H4 (cell line): ENCODE data around the gene DDX6. TPM values are rescaled to one million over a fixed set of nuclear protein-coding genes. Genes with fewer than 3 reads are reported as not detected.
A peak's percentile ranks its signal among the peaks of the same experiment; 100 is the strongest.
"Not testable (repeated sequence)": the region's sequence is repeated elsewhere in the genome, so short reads cannot be mapped to it uniquely, and the experiment has no call there.

Source experiments
- DNase-seq: peaks from one replicate; pipeline ENCODE4 v3.0.0-alpha.2; 2015; ENCODE audit warnings: low spot score
- total RNA-seq: library from RNA; depleted of rRNA; stranded (reverse); fragments of >200 nt; shearing (Covaris generic); gene quantifications from 2 replicates; pipeline ENCODE4 v1.2.3, GENCODE V29; 2014; rRNA removed

DDX6 gene, protein sequence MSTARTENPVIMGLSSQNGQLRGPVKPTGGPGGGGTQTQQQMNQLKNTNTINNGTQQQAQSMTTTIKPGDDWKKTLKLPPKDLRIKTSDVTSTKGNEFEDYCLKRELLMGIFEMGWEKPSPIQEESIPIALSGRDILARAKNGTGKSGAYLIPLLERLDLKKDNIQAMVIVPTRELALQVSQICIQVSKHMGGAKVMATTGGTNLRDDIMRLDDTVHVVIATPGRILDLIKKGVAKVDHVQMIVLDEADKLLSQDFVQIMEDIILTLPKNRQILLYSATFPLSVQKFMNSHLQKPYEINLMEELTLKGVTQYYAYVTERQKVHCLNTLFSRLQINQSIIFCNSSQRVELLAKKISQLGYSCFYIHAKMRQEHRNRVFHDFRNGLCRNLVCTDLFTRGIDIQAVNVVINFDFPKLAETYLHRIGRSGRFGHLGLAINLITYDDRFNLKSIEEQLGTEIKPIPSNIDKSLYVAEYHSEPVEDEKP
- total RNA-seq = 60.1 and 67.0 TPM in 2 replicates

DNA sequence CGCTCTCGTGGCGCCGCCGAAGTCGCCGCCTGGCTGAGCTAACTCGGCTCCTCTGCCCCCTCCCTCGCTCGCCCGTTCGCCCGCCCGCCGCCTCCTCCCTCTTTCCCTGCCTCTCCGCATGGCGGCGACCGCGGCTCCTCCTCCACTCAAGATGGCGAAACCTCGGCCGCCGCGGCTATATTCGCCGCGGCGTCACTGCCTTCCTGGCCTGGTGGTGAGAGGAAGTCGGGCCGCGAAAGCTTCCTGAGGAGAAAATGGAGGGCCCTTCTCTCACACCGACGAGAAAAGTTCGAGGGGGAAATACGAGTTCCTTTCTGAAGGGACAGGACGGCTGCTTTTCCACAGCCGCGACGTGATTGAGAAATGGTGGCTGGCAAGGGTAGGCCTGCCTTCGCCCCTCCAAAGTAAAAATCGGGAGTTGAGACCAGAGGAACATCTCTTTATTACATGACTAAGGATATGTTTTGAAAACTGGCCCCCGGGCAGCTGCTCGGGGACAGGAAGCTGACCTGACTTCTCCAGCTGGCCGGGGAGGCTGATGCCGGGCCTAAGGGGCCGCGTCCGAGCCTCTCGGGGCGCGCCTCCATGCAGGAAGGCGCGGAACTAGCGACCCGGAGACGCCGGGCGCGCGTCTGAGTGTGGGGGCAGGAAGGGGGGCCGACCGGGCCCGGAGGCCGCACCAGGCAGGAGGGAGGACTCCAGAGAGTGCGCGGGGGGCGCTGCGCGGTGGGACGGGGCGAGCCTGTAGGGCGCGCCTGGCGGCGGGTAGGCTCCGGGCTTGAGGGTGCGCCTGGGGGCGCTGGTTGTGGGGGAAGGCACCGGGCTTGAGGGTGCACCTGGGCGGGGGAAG is at the start of gene DDX6:
TSS of gene DDX6 (minus strand) at position 54 of the 850 bp plus-strand sequence. CDS start 4,913 bp downstream, outside the sequence.
- peak; percentile 75 for DNase-seq

DNA sequence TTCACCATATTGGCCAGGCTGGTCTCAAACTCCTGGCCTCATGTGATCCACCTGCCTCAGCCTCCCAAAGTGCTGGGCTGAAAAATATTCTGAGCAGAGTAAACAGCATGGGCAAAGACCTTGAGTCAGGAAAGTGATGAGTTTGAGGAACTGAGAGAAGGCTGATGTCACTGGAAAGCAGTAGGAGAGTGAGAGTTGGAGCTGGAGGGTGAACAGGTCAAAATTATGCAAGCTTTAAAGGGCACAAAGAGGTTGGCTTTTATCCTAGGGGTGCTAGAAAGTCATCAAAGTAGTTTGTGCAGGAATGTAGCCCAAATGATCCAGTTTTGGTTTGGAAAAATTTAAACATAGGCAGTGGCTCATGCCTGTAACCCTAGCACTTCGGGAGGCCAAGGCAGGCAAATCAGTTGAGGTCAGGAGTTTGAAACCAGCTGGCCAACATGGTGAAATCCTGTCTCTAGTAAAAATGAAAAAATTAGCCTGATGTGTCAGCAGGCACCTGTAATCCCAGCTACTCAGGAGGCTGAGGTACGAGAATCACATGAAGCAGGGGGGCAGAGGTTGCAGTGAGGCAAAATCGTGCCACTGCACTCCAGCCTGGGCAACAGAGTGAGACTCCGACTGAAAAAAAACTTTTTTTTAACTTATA is 48.1 kb upstream of the DDX6 start:
- no peak for DNase-seq

DNA sequence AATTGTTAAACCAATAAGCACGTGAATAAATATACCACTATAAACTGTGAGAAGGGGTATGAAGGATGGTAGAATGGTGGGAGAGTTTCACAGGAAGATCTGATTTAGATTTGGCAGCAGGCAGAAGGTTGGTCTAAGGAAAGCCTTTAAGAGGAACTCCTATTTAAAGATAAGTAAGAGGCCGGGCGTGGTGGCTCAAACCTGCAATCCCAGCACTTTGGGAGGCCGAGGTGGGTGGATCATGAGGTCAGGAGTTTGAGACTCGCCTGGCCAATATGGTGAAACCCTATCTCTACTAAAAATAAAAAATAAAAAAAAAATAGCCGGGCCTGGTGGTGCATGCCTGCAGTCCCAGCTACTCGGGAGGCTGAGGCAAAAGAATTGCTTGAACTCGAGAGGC is 46.9 kb upstream of the DDX6 start:
- DNase-seq = no peak

DNA sequence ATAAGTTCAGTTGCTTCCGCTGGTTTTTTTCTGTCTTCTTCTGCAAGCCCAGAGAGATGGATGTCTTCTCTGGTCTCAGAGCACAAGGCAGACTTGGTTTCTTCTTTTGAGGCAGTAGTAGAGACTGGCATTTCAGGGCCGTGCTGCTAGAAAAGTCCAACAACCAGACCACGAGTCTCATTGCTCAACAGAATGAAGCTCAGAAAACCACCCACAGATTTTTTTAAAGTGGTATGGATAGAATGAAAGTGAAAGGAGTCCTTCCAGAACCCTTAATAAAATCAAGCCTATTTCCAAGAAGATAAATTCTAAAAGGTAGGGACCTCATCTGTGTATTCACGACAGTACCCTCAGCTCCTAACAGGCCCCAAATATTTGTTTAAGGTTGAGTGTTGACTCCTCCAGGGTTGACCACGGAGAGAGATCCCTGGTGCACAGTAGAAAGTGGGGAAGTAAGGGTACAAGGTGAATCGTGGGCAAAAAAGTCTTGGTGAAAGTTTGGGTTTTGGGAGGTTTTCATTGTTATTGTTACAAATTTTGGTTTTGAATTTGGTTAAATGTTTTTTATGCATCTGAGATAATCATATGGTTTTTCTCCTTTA is 43.6 kb upstream of the DDX6 start:
- no peak for DNase-seq

DNA sequence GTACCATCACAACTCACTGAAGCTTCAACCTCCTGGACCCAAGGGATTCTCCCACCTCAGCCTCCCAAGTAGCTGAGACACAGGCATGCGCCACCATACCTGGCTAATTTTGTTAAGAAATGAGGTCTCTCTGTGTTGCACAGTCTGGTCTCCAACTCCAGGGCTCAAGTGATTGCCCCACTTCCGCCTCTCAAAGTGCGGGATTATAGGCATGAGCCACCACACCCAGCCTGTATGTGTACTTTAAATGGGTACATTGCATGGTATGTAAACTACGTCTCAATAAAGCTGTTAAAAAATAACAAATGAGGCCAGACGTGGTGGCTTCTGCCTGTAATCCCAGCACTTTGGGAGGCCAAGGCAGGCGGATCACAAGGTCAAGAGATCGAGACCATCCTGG is 36.2 kb upstream of the DDX6 start:
- DNase-seq = no peak

DNA sequence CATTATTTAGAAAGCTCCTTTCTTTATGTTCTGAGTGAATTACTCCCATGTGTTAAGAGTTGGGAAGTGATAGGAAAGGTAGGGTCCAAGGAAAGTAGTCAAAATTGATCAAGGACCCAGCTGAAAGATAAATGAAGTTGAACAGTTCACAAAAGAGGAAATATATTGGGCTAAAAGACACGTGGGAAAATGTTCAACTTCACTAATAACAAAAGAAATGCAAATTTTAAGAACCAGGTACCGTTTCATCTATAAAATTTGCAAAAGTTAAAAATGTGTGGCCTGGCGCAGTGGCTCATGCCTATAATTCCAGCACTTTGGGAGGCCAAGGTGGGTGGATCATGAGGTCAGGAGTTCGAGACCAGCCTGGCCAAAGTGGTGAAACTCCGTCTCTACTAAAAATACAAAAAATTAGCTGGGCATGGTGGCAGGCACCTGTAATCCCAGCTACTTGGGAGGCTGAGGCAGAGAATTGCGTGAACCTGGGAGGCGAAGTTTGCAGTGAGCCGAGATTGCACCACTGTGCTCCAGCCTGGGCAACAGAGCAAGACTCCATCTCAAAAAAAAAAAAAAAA is 32.1 kb upstream of the DDX6 start:
- not testable (repeated sequence) for DNase-seq

DNA sequence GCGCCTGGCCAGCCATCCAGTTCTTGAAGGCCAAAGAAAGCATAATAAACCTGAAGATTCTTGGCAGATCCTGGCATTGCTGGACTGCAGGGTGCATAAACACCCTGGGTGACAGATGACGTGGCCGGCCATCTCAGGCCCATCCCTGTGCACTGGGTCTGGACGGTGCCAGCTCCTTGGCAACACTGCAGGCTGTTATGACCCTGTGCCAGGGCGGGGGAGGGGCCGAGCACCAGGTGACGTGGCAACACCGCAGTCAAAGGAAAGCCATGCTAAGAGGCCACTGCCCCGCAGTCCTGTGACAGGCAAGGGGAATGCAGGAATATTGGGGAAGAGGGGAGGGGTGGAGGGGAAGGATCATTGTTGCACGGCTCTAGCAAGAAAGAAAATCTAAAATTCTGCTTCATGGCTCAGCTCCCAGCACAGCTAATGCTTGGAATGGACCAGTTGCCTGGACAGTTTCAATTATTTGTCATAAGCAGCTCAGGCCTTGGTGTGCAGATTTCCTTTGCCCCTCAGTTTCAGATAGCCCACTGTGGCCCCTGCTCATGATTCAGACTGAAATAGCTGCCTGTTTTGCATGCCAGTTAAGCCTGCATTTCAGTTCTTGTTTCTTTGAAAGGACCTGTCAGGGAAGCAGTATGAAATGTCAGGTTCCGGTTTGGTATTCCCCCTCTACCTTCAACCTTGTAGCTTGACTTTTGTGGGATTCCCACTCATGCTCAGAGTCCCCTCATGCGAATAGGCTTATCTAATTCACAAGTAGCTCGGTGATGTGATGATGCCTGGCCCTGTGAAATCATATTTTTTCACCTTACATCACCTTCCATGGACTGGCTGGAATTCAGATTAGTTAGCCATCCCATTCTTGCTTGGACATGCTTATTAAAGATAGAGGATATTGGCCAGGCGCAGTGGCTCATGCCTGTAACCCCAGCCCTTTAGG is 29.7 kb upstream of the DDX6 start:
- DNase-seq = peak; percentile 83

DNA sequence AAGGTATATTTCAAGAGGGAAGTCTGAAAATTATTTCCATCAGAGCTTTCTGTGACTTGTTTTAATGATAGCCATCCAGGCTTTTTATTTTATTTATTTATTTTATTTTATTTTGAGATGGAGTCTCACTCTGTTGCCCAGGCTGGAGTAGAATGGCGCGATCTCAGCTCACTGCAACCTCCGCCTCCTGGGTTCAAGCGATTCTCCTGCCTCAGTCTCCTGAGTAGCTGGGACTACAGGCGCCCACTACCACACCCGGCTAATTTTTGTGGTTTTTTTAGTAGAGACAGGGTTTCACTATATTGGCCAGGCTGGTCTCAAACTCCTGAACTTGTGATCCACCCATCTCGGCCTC is 29.0 kb upstream of the DDX6 start:
- not testable (repeated sequence) for DNase-seq

DNA sequence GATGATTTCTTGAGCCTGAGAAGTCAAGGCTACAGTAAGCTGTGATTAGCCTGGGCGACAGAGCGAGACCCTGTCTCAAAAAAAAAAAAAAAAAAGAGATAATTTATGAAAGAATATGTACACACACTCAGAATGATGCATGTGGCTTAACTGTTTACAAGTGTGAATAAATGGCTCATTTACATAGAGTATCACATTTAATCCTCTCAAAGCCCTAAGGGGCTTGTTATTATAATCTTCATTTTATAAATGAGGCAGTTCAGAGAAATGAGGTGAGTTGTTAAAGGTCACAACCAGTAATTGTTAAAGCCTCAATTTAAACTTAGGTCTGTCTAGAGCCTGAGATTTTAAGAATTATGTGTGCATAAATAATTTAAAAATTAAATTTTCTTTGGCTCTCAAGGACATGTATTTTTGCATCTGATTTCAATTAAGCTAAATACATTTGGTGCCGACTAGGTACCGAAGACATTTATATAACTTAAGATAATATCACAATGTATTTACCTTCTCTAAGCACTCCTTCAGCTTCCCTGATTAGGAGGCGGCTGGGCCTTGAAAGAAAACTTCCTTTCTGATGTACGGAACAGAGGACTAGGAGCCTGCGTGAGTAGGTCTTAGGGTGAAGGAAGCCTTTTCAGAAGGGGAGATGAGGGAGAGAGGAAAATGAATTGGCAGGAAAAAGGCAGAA is 28.5 kb upstream of the DDX6 start:
- no peak for DNase-seq

DNA sequence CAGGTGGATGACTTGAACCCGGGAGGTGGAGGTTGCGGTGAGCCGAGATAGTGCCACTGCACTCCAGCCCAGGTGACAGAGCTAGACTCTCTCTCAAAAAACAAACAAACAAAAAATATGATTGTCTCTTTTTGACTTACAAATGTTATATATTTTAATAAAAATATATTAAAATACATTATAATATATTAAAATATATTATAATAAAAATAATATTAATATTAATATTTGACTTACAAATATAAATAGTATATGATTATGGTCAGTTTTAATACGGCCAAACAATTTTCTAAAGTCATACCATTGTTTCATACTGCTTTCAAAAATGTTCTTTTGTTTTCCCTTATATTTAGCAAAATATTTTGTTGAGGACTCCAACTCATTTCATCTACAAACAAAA is 27.2 kb upstream of the DDX6 start:
- no peak for DNase-seq

DNA sequence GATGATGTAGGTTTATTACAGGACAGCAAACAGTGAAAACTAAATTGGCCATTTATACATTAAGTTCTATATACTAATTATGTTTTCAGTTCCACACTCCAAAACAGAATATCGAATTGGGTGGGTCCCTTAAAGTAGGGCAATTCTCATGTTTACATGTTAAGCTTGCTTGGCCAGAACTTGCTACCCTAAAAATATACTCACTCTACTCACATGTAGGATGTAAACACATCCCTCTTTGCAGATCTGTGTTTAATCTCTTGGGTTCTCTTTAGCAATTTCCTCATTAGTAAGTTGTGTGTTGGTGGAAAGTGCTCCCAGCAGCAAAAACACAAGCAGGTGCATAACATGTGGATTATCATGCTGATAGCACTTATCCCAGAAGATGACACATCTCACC is 22.6 kb upstream of the DDX6 start:
- DNase-seq = no peak

DNA sequence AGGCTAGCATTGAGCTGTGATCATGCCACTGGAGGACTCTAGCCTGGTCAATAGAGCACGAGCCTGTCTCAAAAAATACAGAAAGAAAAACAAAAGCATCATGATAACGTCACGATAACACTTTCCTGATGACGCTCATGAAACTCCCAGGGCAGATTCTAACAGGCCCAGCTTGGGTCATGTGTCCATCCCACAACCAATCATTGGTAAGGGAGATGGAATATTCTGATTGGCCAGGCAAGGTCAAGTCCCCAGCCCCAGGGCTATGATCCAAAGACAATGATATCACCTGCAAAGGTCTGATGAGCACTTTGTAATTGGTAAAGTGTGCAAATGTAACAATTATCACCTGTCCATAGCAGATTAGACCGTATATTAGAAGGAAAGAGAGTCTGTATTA is 21.5 kb upstream of the DDX6 start:
- DNase-seq = no peak

DNA sequence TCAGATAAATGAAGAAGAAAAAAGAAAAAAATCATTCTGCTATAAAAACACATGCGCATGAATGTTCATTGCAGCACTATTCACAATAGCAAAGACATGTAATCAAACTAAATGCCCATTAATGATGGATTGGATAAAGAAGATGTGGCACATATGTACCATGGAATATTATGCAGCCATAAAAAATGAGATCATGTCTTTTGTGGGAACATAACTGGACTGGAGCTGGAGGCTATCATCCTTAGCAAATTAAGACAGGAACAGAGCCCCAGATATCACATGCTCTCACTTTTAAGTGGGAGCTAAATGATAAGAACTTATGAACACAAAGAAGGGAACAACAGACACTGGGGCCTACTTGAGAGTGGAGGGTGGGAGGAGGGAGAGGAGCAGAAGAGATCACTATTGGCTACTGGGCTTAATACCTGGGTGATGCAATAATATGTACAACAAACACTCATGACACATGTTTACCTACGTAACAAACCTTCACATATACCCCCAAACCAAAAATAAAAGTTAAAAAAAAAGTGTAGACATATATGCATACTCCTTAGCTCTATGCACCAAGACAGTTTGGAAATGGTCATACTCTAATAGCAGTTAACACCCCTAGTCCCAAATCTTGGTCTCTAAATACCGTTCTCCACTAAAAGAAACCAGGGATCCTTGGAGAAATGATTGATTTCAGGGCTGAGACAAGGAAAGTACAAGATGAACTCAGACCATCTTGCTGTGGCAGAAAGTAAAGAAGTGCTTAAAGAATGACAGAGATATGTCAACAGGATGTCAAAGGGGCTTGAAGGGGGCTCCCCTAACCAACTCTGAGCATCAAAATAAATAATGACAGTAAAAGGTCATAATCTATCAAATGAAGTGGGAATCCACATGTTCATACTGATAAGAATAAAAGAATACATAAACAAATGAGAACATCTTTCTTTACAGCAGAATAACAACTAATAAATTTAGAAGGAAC is 17.1 kb upstream of the DDX6 start:
- no peak for DNase-seq

DNA sequence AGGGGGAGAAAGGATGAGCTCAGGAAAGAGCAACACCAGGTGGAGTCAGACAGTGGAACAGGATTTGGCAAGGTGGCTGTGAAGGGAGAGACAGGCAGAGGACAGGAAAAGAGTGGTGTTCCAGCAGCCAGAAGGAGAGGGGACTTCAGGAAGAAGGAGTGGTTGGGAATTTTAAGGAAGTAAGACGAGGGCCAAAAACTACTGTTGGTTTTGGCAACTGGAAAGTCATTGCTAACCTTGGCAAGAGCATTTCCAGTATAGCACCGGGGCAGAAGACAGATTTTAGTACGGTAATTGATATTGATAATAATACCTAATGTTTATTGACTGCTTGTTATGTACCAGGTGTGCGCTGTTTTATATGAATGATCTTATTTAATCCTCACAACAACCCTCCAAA is 15.4 kb upstream of the DDX6 start:
- DNase-seq = no peak

DNA sequence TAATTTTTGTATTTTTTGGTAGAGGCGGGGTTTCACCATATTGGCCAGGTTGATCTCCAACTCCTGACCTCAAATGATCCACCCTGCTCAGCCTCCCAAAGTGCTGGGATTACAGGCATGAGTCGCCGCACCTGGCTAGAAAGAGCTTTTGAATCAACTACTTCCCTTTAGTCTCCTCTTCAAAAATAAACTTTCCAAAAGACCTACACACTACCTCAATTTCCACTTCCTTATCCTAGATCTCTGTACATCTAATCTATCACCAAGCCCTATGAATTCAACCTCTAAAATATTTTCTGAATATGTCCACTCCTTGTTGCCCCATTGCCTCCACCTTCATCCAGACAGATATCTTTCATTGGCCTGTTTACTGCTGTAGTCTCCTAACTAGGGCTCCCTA is 13.1 kb upstream of the DDX6 start:
- no peak for DNase-seq

DNA sequence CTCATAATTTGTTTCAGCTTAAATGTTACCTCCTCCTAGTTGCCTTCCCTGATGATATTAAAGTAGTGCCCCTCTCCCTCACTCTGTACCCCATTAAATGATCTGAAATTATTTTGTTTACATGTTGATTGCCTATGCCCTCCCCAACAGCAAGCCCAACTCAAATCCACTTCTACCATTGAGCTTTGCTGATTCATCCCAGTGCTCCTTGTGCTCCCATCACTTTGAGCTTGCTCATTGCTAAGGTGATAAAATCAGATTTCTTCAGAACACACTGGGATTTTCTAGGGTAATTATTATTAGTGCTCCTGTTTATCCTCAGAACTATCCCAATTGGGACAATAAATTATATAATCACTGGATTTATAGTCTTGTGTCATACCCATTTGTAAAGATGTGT is 8.4 kb upstream of the DDX6 start:
- no peak for DNase-seq

DNA sequence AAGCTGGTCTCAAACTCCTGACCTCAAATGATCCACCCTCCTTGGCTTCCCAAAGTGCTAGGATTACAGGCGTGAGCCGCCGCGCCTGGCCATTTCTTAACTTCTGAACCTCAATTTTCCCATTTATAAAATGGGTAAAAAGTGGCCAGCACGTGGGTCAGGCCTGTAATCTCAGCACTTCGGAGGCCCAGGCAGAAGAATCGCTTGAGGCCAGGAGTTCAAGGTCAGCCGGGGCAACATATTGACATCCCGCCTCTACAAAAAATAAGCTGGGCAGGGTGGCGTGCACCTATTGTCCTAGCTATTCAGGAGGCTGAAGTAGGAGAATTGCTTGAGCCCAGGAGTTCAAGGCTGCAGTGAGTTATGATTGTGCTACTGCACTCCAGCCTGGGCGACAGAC is 6.5 kb upstream of the DDX6 start:
- DNase-seq = no peak

DNA sequence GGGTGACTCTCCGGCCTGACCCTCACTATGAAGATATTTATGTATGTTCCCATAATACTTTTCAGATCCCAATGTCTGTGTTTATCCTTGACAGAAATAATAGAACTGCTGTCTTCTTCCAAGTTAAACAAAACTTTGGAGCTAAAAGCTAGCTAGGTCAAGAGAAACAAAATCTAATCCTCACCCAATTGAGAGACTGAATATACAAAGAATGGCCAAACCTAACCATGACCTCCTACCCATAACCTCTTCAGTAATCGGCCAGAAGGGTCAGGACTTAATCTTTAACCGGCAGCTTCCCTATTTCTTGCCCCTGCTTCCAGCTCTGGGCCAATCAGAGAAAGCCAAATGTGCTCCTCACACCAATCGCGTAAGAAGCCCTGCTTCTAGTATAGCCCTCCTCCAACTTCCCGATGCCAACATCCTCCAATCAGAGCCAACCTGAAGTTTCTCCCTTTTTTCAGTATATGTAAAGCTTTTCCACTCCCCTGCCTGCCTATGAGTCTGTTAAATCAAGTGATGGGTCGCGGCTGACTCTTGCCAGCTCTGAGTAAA is 1.7 kb upstream of the DDX6 start:
- peak; percentile 22 for DNase-seq
